Measurements from ENCODE around the gene TNFAIP8L2. TPM values are rescaled to one million over a fixed set of nuclear protein-coding genes. Genes with fewer than 3 reads are reported as not detected.

TNFAIP8L2 gene
- total and polyA plus RNA-seq, 2 of the 4 experiments (the other 2 are of a cell fraction), result not detected

DNA sequence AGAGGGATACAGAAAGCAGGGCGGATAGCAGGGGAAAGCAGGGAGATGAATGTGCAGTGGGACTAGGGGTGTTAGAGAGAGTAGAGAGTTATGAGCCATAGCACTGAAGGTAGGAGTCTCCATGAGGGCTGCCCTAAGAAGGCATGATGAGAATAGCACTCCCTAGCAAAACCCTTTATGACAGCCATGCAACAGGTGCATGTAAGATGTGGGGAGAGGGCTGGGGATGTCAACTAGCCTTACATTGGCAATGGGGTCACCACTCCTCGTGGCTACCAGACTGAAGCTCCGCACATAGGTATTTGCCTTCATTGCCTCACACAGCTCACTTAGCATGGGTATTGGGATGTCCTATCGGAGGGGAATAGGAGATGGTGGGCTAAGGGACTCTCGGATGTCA lies 14.7 kb downstream of the TNFAIP8L2 start:
- DNase-seq, result no peak

More for the DNA sequence above, 14.7 kb downstream of the TNFAIP8L2 start:
- no peak for ATAC-seq (ENCODE audit: low read depth)
- Histone ChIP-seq H3K36me3 (ENCODE audit: control insufficient read depth, insufficient read depth, low read length) (peaks cover 37% of the 10 kb centered on the region), H3K9ac (ENCODE audit: low read depth, low read length) (no peak overlapping the region), H4K91ac (ENCODE audit: insufficient read depth, low read depth, low read length) (no peak overlapping the region), H4K5ac (ENCODE audit: low read depth, low read length) (no peak overlapping the region), H2AFZ (replicated peaks; ENCODE audit: low read length, poor library complexity) (no peak overlapping the region), H2BK15ac (ENCODE audit: low read depth, low read length) (no peak overlapping the region), H2BK120ac (ENCODE audit: low read depth, low read length) (no peak overlapping the region), H3K27ac (ENCODE audit: insufficient read depth, low read length) (no peak overlapping the region), H3K18ac (ENCODE audit: low read depth, low read length) (no peak overlapping the region), H3K27me3 (ENCODE audit: control insufficient read depth, insufficient read depth, low read length) (no peaks in the 10 kb centered on the region), H3K9me3 (ENCODE audit: control insufficient read depth, insufficient read depth, low read length) (no peaks in the 10 kb centered on the region), H4K8ac (ENCODE audit: low read depth in 2 of 2, low read length in 2 of 2) (no peak overlapping the region), H3K23ac (ENCODE audit: low read depth, low read length) (no peak overlapping the region), H4K20me1 (ENCODE audit: insufficient read depth, low read length) (no peaks in the 10 kb centered on the region), H3K56ac (ENCODE audit: extremely low read depth, insufficient read depth, low read length) (no peak overlapping the region), H2AK9ac (replicated peaks; ENCODE audit: low read depth, low read length, poor library complexity) (no peak overlapping the region), H3K4me1 (ENCODE audit: control insufficient read depth, insufficient read depth, low read length) (peaks cover 6% of the 10 kb centered on the region), H3K9me1 (ENCODE audit: insufficient read depth, low read length) (peaks cover 3% of the 10 kb centered on the region; the same call in 1 of the 2 replicates), H3K4me2 (ENCODE audit: low read depth, low read length) (no peak overlapping the region), H2AK5ac (ENCODE audit: low read depth, low read length) (no peak overlapping the region), H3K79me1 (ENCODE audit: low read depth in 1 of 2, low read length in 2 of 2) (peaks cover 0 to 15% of the 10 kb centered on the region in 2 experiments; a peak in 2 of 4 replicates), H2BK20ac (ENCODE audit: low read depth, low read length) (no peak overlapping the region), H3K4ac (ENCODE audit: low read depth, low read length) (no peak overlapping the region), H3K14ac (replicated peaks; ENCODE audit: low read depth, low read length) (no peak overlapping the region), H2BK5ac (ENCODE audit: low read depth, low read length, poor library complexity, severe bottlenecking) (no peak overlapping the region), H3K4me3 (ENCODE audit: insufficient read depth, low read depth, low read length) (no peak overlapping the region)
- in situ Hi-C loops (cut with MboI; ENCODE audit: low sequenced_read_pairs), result no loop called here
- POLR2A ChIA-PET (ENCODE audit: unreplicated experiment), result no interaction called here
- dilution Hi-C loops (cut with HindIII; ENCODE audit: low sequenced_read_pairs, unreplicated experiment), result no loop called here
- TF ChIP-seq FOS (IDR thresholded peaks at IDR 0.05; ENCODE audit: low read depth, low read length), result no peak
- TF ChIP-seq CHD1 (IDR thresholded peaks at IDR 0.05; ENCODE audit: low read depth, low read length), result no peak
- no peak for TF ChIP-seq RCOR1 (IDR thresholded peaks at IDR 0.05; ENCODE audit: insufficient replicate concordance, low read length)
- TF ChIP-seq SMC3 (IDR thresholded peaks at IDR 0.05; ENCODE audit: low read depth, low read length), result no peak
- TF ChIP-seq, protein P1, sequence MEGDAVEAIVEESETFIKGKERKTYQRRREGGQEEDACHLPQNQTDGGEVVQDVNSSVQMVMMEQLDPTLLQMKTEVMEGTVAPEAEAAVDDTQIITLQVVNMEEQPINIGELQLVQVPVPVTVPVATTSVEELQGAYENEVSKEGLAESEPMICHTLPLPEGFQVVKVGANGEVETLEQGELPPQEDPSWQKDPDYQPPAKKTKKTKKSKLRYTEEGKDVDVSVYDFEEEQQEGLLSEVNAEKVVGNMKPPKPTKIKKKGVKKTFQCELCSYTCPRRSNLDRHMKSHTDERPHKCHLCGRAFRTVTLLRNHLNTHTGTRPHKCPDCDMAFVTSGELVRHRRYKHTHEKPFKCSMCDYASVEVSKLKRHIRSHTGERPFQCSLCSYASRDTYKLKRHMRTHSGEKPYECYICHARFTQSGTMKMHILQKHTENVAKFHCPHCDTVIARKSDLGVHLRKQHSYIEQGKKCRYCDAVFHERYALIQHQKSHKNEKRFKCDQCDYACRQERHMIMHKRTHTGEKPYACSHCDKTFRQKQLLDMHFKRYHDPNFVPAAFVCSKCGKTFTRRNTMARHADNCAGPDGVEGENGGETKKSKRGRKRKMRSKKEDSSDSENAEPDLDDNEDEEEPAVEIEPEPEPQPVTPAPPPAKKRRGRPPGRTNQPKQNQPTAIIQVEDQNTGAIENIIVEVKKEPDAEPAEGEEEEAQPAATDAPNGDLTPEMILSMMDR (conservative IDR thresholded peaks at IDR 0.05; ENCODE audit: low read depth, low read length), result no peak
- TF ChIP-seq BHLHE40 (IDR thresholded peaks at IDR 0.05; ENCODE audit: low read depth, low read length), result no peak
- TF ChIP-seq NFE2L2 (IDR thresholded peaks at IDR 0.05; ENCODE audit: low read depth, low read length), result no peak
- TF ChIP-seq, protein P2, sequence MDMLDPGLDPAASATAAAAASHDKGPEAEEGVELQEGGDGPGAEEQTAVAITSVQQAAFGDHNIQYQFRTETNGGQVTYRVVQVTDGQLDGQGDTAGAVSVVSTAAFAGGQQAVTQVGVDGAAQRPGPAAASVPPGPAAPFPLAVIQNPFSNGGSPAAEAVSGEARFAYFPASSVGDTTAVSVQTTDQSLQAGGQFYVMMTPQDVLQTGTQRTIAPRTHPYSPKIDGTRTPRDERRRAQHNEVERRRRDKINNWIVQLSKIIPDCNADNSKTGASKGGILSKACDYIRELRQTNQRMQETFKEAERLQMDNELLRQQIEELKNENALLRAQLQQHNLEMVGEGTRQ (IDR thresholded peaks at IDR 0.05; ENCODE audit: low read depth, low read length), result no peak
- no peak for TF ChIP-seq MXI1 (IDR thresholded peaks at IDR 0.05; ENCODE audit: borderline replicate concordance, low read depth, low read length)
- no peak for TF ChIP-seq CEBPB (IDR thresholded peaks at IDR 0.05; ENCODE audit: low read depth, low read length)
- no peak for TF ChIP-seq RAD21 (IDR thresholded peaks at IDR 0.05; ENCODE audit: low read length)
- no peak for TF ChIP-seq MAZ (IDR thresholded peaks at IDR 0.05; ENCODE audit: borderline replicate concordance, low read depth, low read length)
- TF ChIP-seq MAFK (IDR thresholded peaks at IDR 0.05; ENCODE audit: low read depth, low read length), result no peak
- TF ChIP-seq, protein P3, sequence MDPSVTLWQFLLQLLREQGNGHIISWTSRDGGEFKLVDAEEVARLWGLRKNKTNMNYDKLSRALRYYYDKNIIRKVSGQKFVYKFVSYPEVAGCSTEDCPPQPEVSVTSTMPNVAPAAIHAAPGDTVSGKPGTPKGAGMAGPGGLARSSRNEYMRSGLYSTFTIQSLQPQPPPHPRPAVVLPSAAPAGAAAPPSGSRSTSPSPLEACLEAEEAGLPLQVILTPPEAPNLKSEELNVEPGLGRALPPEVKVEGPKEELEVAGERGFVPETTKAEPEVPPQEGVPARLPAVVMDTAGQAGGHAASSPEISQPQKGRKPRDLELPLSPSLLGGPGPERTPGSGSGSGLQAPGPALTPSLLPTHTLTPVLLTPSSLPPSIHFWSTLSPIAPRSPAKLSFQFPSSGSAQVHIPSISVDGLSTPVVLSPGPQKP (IDR thresholded peaks at IDR 0.05; ENCODE audit: borderline replicate concordance, low read depth, low read length), result no peak
- no peak for TF ChIP-seq POLR2A (IDR thresholded peaks at IDR 0.05; ENCODE audit: low read depth, low read length)
- no peak for TF ChIP-seq RFX5 (IDR thresholded peaks at IDR 0.05; ENCODE audit: low read depth, low read length)
- BruUV-seq (replicated peaks), result no TSS peak
- intact Hi-C loops (cut with micrococcal nuclease), result no loop called here
- CTCF ChIA-PET, result no interaction called here
- no CpG with 5 or more reads among the region's 5 CpGs for WGBS, 2 experiments (ENCODE audit: extremely low coverage in 2 of 2, insufficient read length in 1 of 2)

Measured in IMR-90 (cell line).